Stimulated activated memory B cell treated with anti-CD40 and anti-IgM and Interleukin-4, amounts not matched to agents 10 μg/mL and 1 μg/mL and 100 μg/mL, for 72 hours (primary cell): ENCODE measurements around the gene RNASEH2B.

Experiments
- ATAC-seq: fragments of 150-1000 bp; cut with Tn5 transposase; 2 replicates; pipeline ENCODE4 v1.10.0; 2021
- H3K27ac Mint-ChIP-seq: one replicate; pipeline ENCODE4 v1.8.0; 2022; ENCODE audit warnings: mild to moderate bottlenecking, mixed read lengths
- H3K27me3 Mint-ChIP-seq: one replicate; pipeline ENCODE4 v1.8.0; 2022; ENCODE audit warnings: mixed read lengths
- H3K36me3 Mint-ChIP-seq: one replicate; pipeline ENCODE4 v1.8.0; 2022; ENCODE audit warnings: mixed read lengths
- H3K4me1 Mint-ChIP-seq: one replicate; pipeline ENCODE4 v1.8.0; 2022; ENCODE audit warnings: mixed read lengths
- H3K4me3 Mint-ChIP-seq: one replicate; pipeline ENCODE4 v1.8.0; 2022; ENCODE audit warnings: mild to moderate bottlenecking, moderate library complexity, mixed read lengths
- H3K9me3 Mint-ChIP-seq: one replicate; pipeline ENCODE4 v1.8.0; 2022; ENCODE audit warnings: mixed read lengths

Gene RNASEH2B, protein sequence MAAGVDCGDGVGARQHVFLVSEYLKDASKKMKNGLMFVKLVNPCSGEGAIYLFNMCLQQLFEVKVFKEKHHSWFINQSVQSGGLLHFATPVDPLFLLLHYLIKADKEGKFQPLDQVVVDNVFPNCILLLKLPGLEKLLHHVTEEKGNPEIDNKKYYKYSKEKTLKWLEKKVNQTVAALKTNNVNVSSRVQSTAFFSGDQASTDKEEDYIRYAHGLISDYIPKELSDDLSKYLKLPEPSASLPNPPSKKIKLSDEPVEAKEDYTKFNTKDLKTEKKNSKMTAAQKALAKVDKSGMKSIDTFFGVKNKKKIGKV

DNA sequence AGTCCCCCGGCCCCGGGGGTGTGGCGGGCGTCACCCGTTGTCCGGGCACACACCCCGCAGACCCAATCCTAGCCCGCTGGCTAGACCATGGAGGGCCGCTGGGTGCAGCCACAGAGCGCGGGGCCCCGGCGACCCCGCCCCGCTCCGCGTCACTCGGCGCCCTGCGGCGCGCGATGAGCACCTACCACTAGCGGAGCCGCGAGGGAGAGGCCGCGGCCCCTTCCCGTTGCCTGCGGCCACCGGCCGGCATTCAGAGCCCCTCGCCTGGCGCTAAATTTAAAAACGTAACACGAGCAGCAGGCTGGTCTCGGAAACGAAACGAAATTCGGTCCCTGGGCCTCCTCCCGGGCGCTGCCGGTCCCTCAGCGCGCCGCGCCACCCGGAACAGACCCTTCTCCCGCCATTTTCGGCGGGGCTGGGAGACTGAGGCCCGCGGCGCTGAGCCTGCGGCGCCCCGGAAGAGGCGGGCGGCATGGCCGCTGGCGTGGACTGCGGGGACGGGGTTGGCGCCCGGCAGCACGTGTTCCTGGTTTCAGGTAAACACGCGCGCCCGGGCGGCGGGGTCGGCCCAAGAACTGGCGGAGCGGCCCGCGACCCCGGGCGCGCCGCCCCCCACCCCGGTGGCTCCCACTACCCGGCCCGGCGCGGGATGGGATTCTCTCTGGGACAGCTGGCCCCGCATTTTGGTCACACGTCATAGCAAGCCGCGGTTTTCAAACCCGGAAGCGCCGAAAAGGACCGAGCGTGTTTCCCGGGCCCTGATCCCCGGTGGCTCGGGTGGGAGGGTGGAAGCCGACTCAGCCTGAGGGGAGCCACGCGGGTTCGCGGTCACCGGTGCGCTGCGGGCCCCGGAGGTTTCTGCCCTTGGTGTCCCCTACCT, at the start of gene RNASEH2B:
TSS of gene RNASEH2B (plus strand) at position 187 of the 880 bp plus-strand sequence. CDS start at position 473, 286 bp downstream.
- Mint-ChIP-seq H3K4me1 (peaks cover 46% of the 10 kb centered on the region), H3K27ac (peak within 1 kb of the TSS; percentile 91), H3K36me3 (no peaks in the 10 kb centered on the region), H3K4me3 (peak within 1 kb of the TSS; percentile 95), H3K27me3 (no peaks in the 10 kb centered on the region), H3K9me3 (no peaks in the 10 kb centered on the region)
- ATAC-seq: peak; percentile 90

DNA sequence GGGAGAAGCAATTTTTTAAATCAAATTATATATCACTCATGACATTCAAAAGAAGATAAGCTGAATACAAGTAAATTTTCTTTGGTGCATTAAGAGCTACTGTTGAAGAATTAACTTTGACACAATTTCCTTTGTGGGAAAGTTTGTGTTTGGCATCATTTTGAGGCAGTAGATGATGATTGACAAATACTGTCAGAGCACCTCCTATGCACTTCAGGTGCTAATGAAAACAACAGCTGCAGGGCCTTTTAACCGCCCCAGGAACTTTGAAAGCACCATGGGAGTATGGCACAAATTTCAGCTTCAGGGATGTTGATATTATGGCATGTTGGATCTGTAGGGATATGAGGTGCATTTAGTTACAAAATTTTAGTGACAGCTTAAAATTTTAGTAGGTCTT, 45.1 kb upstream of the RNASEH2B start:
- Mint-ChIP-seq H3K36me3 (peaks cover 8% of the 10 kb centered on the region), H3K27ac (no peak overlapping the region), H3K9me3 (peaks cover 14% of the 10 kb centered on the region), H3K27me3 (no peaks in the 10 kb centered on the region), H3K4me1 (peaks cover 20% of the 10 kb centered on the region), H3K4me3 (no peak overlapping the region)
- no peak for ATAC-seq

DNA sequence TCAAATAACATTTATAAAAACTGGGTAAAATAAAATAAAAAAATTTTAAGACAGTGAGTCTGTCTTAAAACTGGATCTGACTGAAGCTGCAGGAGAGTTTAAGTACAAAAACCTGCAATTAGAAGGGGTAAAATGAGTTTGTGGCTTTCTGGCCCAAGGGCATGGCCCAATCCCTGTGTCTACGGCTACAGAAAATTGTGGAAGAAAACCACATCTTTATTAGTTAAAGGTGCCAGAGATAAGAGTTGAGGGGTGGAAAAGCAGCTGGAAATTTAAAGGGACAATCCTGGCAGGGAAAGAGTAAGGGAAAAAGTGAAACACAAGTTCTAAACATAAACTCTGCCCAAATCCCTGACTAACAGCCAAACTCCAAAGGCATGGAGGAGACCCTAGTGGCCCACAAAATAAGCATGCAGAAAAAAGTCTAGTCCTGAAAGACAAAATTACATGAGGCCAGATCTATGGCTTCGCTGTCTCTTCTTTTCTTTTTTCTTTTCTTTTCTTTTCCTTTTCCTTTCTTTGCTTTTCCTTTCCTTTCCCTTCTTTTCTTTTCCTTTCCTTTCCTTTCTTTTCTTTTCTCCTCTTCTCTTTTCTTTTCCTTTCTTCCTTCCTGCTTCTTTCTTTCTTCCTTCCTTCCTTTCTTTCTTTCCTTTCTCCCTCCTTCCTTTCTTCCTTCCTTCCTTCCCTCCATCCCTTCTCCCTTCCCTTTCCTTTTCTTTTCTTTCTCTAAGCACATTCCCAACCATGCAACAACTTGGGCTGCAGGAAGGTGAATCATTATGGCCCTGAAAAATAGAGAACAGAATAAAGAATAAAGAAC, 42.6 kb upstream of the RNASEH2B start:
- no peak for ATAC-seq
- H3K36me3 Mint-ChIP-seq: no peaks in the 10 kb centered on the region
- H3K9me3 Mint-ChIP-seq: no peaks in the 10 kb centered on the region

DNA sequence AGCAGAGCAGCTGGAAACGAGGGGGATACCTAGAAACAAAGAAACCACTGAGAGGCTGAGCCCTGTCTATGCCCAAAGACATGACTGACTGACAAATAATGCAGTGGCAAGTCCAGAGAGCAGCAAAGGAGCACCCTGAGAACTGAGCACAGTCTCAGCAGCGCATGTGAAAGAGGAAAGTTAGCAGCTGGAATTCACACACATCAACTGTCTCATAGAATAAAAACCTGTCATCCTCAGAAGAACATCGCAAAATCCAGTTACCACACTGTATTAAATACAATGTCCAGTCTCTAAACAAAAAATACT, 42.0 kb upstream of the RNASEH2B start:
- no peak for ATAC-seq
- H3K4me3 Mint-ChIP-seq: no peak overlapping the region

More for the DNA sequence above, 42.6 kb upstream of the RNASEH2B start:
- no peaks in the 10 kb centered on the region for H3K27me3 Mint-ChIP-seq
- H3K4me1 Mint-ChIP-seq: peaks cover 12% of the 10 kb centered on the region
- H3K4me3 Mint-ChIP-seq: no peak overlapping the region
- H3K27ac Mint-ChIP-seq: no peak overlapping the region

DNA sequence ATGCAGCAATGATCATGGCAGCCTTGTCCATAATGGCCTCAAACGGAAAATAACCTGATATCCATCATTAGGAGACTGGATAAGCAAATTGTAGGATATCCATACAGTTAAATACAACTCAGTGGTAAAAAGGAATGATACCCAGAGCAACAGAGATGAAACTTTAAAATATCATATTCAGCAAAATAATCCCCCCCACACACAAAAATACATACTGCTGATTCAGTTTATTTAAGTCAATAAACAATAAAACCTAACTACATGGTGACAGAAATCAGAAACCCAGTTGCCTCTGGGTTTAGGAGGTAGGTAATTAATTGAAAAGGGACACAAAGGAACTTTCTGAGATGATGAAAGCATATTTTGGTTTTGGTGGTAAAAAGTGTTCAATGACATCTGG, 38.2 kb upstream of the RNASEH2B start:
- no peak for ATAC-seq
- no peaks in the 10 kb centered on the region for H3K9me3 Mint-ChIP-seq
- no peak overlapping the region for H3K27ac Mint-ChIP-seq
- no peak overlapping the region for H3K4me3 Mint-ChIP-seq
- H3K4me1 Mint-ChIP-seq: peaks cover 12% of the 10 kb centered on the region
- H3K36me3 Mint-ChIP-seq: no peaks in the 10 kb centered on the region
- H3K27me3 Mint-ChIP-seq: no peaks in the 10 kb centered on the region

More for the DNA sequence above, 42.0 kb upstream of the RNASEH2B start:
- Mint-ChIP-seq H3K27me3 (no peaks in the 10 kb centered on the region), H3K9me3 (no peaks in the 10 kb centered on the region), H3K4me1 (peaks cover 12% of the 10 kb centered on the region), H3K27ac (no peak overlapping the region), H3K36me3 (no peaks in the 10 kb centered on the region)

DNA sequence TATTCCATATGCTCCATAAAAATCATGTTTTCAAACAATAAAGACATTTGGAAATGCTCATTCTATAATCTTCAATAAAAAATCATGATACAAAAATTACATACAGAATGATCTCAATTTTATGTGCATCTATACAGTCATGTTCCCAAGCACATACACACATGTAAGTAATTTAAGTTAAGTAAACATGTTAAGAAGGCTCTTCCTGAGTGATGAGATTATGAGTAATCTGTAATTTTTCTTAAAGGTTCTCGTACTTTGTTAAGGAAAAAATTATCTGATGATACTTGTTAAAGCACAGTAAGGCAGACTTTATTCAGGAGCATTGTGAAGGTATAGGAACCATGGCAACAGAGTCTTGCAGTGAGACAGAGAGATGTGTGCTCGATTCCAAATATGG, 36.1 kb upstream of the RNASEH2B start:
- Mint-ChIP-seq H3K27ac (no peak overlapping the region), H3K9me3 (no peaks in the 10 kb centered on the region), H3K27me3 (no peaks in the 10 kb centered on the region), H3K36me3 (no peaks in the 10 kb centered on the region), H3K4me1 (no peaks in the 10 kb centered on the region), H3K4me3 (no peak overlapping the region)
- no peak for ATAC-seq

DNA sequence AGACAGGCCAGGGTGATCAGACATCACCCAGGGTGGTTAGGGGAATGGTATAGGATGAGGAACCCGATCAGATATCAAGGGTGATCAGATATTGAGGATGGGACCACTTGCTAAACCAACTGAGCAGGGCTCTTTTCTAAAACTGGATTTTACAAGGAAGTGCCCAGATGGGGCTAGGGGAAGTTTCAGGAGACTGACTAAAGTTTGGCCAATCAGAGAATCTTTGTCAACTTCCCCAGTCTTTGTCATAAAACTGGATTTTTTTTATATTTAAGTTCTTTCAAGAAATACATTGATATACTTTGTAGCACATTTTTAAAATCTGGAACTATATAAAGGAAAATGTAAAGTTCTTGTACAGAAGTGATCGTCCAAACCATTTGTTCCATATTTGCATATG, 35.6 kb upstream of the RNASEH2B start:
- ATAC-seq: no peak
- no peaks in the 10 kb centered on the region for H3K9me3 Mint-ChIP-seq
- no peak overlapping the region for H3K4me3 Mint-ChIP-seq
- no peaks in the 10 kb centered on the region for H3K27me3 Mint-ChIP-seq
- no peaks in the 10 kb centered on the region for H3K4me1 Mint-ChIP-seq
- no peak overlapping the region for H3K27ac Mint-ChIP-seq
- H3K36me3 Mint-ChIP-seq: no peaks in the 10 kb centered on the region

DNA sequence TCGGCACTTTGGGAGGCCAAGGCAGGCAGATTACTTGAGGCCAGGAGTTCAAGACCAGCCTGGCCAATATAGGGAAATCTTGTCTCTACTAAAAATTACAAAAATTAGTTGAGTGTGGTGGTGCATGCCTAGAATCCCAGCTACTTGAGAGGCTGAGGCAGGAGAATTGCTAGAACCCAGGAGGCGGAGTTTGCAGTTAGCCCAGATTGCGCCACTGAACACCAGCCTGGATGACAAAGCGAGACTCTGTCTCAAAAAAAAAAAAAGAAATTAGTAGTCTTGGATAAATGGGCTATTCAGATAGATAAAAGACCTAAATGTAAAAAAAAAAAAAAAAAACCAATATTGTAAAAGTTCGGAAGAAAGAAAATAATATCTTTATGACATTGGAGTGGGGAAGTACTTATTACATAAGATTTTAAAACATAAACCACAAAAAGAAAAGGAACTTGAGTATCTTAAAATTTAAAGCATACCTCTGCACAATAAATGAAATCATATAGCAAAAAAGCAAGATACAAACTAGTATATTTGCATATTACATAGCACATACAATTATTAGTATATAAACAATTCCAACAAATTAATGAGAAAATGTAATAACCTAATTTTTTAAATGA, 26.7 kb upstream of the RNASEH2B start:
- no peak for ATAC-seq
- Mint-ChIP-seq H3K36me3 (no peaks in the 10 kb centered on the region), H3K4me3 (no peak overlapping the region), H3K27ac (no peak overlapping the region), H3K27me3 (no peaks in the 10 kb centered on the region), H3K9me3 (no peaks in the 10 kb centered on the region), H3K4me1 (peaks cover 26% of the 10 kb centered on the region)

DNA sequence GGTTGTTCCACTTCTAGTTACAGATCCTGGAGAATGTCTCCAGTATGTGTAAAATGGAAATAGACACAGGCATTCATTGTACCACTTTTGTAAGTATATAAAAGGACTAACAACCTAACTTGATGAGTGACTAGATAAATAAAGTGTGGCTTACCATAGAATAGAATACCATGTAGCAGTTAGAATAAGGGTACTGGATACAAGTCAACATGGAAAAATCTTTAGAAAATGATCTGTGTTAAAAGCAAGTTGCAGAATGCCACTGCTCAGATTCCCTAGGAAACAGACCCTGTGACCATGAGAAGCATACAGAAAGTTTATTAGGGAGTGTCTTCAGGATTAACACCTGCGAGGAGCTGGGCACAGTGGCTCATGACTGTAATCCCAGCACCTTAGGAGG, 25.9 kb upstream of the RNASEH2B start:
- Mint-ChIP-seq H3K36me3 (no peaks in the 10 kb centered on the region), H3K27ac (no peak overlapping the region), H3K4me1 (peaks cover 26% of the 10 kb centered on the region), H3K4me3 (no peak overlapping the region), H3K27me3 (no peaks in the 10 kb centered on the region), H3K9me3 (no peaks in the 10 kb centered on the region)
- no peak for ATAC-seq

DNA sequence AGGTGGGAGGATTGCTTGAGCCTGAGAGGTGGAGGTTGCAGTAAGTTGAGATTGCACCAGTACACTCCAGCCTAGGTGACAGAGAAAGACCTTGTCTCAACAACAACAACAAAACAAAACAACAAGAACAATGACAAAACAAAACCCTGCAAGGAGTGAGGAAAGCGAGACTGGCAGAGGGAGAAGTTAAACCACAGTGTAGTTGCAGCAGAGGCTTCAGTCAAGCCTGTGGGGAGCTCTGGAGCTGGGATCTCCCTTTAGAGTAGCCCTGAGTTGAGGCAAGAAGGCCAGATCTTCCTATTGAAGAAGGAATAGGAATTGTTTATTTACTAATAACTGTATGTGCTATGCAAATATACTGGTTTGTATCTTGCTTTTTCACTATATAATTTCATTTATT, 25.3 kb upstream of the RNASEH2B start:
- H3K4me1 Mint-ChIP-seq: peaks cover 30% of the 10 kb centered on the region
- no peak overlapping the region for H3K4me3 Mint-ChIP-seq
- ATAC-seq: no peak
- H3K9me3 Mint-ChIP-seq: no peaks in the 10 kb centered on the region
- no peak overlapping the region for H3K27ac Mint-ChIP-seq
- H3K36me3 Mint-ChIP-seq: no peaks in the 10 kb centered on the region
- H3K27me3 Mint-ChIP-seq: no peaks in the 10 kb centered on the region

DNA sequence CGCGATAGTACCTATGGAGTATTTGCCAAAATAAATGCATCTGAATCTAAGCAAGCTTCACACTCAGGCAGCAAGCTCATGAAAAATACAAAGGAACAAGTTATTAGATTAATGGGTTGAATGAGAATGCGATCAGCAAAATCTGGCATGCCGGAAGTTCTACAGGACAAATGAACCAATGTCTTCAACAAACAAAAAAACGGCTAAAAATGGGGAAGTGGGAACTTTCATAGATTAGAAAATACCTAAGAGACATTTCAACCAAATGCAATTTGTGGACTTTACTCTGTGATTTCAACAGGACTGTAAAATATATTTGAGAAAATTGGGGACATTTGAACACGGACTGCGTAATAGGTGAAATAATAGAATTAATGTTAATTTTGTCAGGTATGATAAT, 22.4 kb upstream of the RNASEH2B start:
- ATAC-seq: no peak
- Mint-ChIP-seq H3K9me3 (no peaks in the 10 kb centered on the region), H3K36me3 (no peaks in the 10 kb centered on the region), H3K27ac (no peak overlapping the region), H3K4me1 (peaks cover 43% of the 10 kb centered on the region), H3K4me3 (no peak overlapping the region), H3K27me3 (no peaks in the 10 kb centered on the region)

DNA sequence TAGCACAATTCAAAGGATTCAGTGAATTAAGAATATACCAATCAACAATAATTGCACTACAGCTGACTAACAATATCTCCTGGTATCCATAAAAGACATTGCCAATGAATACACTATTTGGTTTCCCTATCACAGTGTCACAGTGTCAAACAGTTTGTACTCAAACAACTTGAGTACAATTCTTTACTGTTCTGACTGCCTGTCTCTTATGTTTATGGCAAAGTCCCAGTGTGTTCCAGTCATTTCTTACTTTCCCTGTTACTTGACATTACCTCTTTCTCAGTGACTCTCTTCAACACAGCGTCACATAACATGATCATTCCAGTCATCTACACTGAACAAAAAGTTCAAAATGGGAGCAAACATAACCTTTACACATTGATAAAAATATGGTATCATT, 21.2 kb upstream of the RNASEH2B start:
- Mint-ChIP-seq H3K4me3 (no peak overlapping the region), H3K9me3 (no peaks in the 10 kb centered on the region), H3K36me3 (no peaks in the 10 kb centered on the region), H3K27me3 (no peaks in the 10 kb centered on the region), H3K4me1 (peaks cover 52% of the 10 kb centered on the region), H3K27ac (no peak overlapping the region)
- ATAC-seq: no peak

DNA sequence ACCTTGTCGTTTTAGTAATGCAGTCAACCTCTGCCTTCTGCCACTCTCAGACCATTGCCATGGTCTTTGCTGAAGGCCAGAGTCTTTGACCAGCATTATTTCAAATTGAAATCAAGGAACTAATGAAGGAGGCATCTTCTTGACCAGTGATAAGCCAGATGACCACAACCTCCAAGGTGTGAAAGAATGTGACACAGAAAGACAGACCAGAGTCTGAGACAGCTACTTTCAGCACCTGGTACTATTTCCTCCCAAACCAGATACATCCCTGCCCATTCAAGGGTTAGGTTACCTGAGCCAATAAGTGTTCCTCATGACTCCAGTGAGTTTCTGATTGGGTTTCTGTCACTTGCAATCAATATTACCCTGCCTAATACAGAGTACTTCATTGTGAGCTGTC, 20.3 kb upstream of the RNASEH2B start:
- Mint-ChIP-seq H3K4me3 (no peak overlapping the region), H3K9me3 (no peaks in the 10 kb centered on the region), H3K27ac (no peak overlapping the region), H3K36me3 (no peaks in the 10 kb centered on the region), H3K4me1 (peaks cover 61% of the 10 kb centered on the region), H3K27me3 (no peaks in the 10 kb centered on the region)
- ATAC-seq: no peak

DNA sequence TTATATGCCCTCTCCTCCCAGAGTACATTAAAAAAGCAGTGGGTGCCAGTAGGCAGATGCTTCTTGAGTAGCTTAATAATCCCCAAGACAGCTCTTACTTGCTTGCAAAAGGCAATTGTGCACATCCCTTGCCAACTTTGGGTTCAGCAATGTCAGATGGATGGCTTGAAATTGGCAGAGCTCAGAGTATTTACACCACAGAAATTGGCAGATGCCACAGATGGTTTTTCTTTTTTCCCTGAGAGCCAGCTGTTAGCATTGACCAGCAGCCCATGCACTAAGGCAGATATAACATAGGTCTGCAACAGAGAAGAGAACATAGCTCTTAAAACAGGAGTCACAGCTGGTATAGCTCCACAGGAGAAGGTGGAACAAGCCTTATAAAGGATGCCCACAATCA, 18.4 kb upstream of the RNASEH2B start:
- Mint-ChIP-seq H3K4me1 (peaks cover 65% of the 10 kb centered on the region), H3K9me3 (peaks cover 3% of the 10 kb centered on the region), H3K4me3 (peak overlapping the region; percentile 47), H3K27me3 (no peaks in the 10 kb centered on the region), H3K27ac (peak overlapping the region; percentile 88), H3K36me3 (no peaks in the 10 kb centered on the region)
- no peak for ATAC-seq
